Calu3 (cell line): ENCODE data around the gene MED23. TPM values are rescaled to one million over a fixed set of nuclear protein-coding genes. Genes with fewer than 3 reads are reported as not detected.

Experiments used
- BruUV-seq: library from RNA; stranded (reverse); fragments of 400-500 nt; replicated peaks from 2 replicates; lab custom pipeline; 2021; lab: Mats Ljungman, UMichigan
- CTCF ChIA-PET: fragments of 300-600 bp; sonication (Branson Sonifier 250); formaldehyde crosslinking; loops from one replicate; lab custom pipeline; 2022; ENCODE audit warnings: antibody characterized with exemption; lab: Charles Lee
- DNase-seq: peaks from one replicate; pipeline ENCODE4 v3.0.0; 2022
- H3K27ac Mint-ChIP-seq: one replicate; pipeline ENCODE4 v1.8.0; 2022; ENCODE audit warnings: mixed read lengths; ENCODE audit not compliant: unreplicated experiment
- H3K27me3 Mint-ChIP-seq: one replicate; pipeline ENCODE4 v1.8.0; 2022; ENCODE audit warnings: mixed read lengths; ENCODE audit not compliant: unreplicated experiment
- H3K36me3 Mint-ChIP-seq: one replicate; pipeline ENCODE4 v1.8.0; 2022; ENCODE audit warnings: mild to moderate bottlenecking, moderate library complexity, mixed read lengths; ENCODE audit not compliant: insufficient read depth, unreplicated experiment
- H3K4me1 Mint-ChIP-seq: one replicate; pipeline ENCODE4 v1.8.0; 2022; ENCODE audit warnings: mild to moderate bottlenecking, low read depth, mixed read lengths; ENCODE audit not compliant: unreplicated experiment
- H3K4me3 Mint-ChIP-seq: one replicate; pipeline ENCODE4 v1.8.0; 2022; ENCODE audit warnings: mild to moderate bottlenecking, low read depth, moderate library complexity, mixed read lengths; ENCODE audit not compliant: unreplicated experiment
- H3K9me3 Mint-ChIP-seq: one replicate; pipeline ENCODE4 v1.8.0; 2022; ENCODE audit warnings: low read depth, mixed read lengths; ENCODE audit not compliant: unreplicated experiment
- CTCF ChIP-seq: fragments of 200-600 bp; IDR thresholded peaks from one replicate; pipeline ENCODE4 v1.8.0; 2022; ENCODE audit warnings: antibody characterized with exemption; ENCODE audit not compliant: unreplicated experiment
- intact Hi-C: fragments of 100-400 bp; cut with micrococcal nuclease; formaldehyde crosslinking; loops from one replicate; pipeline ENCODE4 v1.10.0; 2022; ENCODE audit not compliant: unreplicated experiment
- total RNA-seq: library from RNA; stranded (reverse); gene quantifications from 2 replicates; pipeline ENCODE4 v1.2.3, GENCODE V29; 2022

MED23 gene
- total RNA-seq, 1 experiment from 2014 or later, result 31.0 TPM

- Mint-ChIP-seq H3K4me3 (no peak overlapping the region), H3K27ac (no peak overlapping the region), H3K4me1 (peaks cover 21% of the 10 kb centered on the region), H3K9me3 (no peaks in the 10 kb centered on the region), H3K36me3 (no peaks in the 10 kb centered on the region), H3K27me3 (no peaks in the 10 kb centered on the region)
- CTCF ChIA-PET, result interaction anchor here (0.6 to 0.8 kb wide), 2 partner anchors 94 to 158 kb away, joined by 3 read pairs; no protein-coding TSS in a partner anchor
- TF ChIP-seq CTCF, result no peak
- intact Hi-C loops, result no loop called here
- DNase-seq, result no peak
- no TSS peak for BruUV-seq
Observed at GRCh38 chr6:131657222-131657621, 29.2 kb upstream of the MED23 start.

- Mint-ChIP-seq H3K4me3 (no peak overlapping the region), H3K4me1 (peaks cover 25% of the 10 kb centered on the region), H3K27me3 (no peaks in the 10 kb centered on the region), H3K36me3 (no peaks in the 10 kb centered on the region), H3K27ac (no peak overlapping the region), H3K9me3 (no peaks in the 10 kb centered on the region)
- DNase-seq, result no peak
- BruUV-seq, result no TSS peak
- TF ChIP-seq CTCF, result no peak
- CTCF ChIA-PET, result interaction anchor here (0.8 kb wide), 1 partner anchor 95 kb away, joined by 3 read pairs; no protein-coding TSS in a partner anchor
- intact Hi-C loops, result no loop called here
Observed at GRCh38 chr6:131656667-131657066, 28.6 kb upstream of the MED23 start.

GRCh38 chr6:131655951-131656350, 27.9 kb upstream of the MED23 start:
- no TSS peak for BruUV-seq
- H3K27ac Mint-ChIP-seq, result no peak overlapping the region
- H3K9me3 Mint-ChIP-seq, result no peaks in the 10 kb centered on the region
- no peaks in the 10 kb centered on the region for H3K36me3 Mint-ChIP-seq
- no peak overlapping the region for H3K4me3 Mint-ChIP-seq
- intact Hi-C loops, result no loop called here
- no peak for DNase-seq
- H3K4me1 Mint-ChIP-seq, result peaks cover 30% of the 10 kb centered on the region
- no peak for TF ChIP-seq CTCF
- CTCF ChIA-PET, result no interaction called here
- H3K27me3 Mint-ChIP-seq, result no peaks in the 10 kb centered on the region

GRCh38 chr6:131655387-131655786, 27.3 kb upstream of the MED23 start:
- H3K4me1 Mint-ChIP-seq, result peaks cover 25% of the 10 kb centered on the region
- CTCF ChIA-PET, result no interaction called here
- no peaks in the 10 kb centered on the region for H3K9me3 Mint-ChIP-seq
- no peak for DNase-seq
- H3K27me3 Mint-ChIP-seq, result no peaks in the 10 kb centered on the region
- intact Hi-C loops, result no loop called here
- H3K36me3 Mint-ChIP-seq, result no peaks in the 10 kb centered on the region
- H3K4me3 Mint-ChIP-seq, result no peak overlapping the region
- no peak overlapping the region for H3K27ac Mint-ChIP-seq
- BruUV-seq, result no TSS peak
- no peak for TF ChIP-seq CTCF
